Endothelial cell of umbilical vein (primary cell): ENCODE data around the gene CD247. TPM values are rescaled to one million over a fixed set of nuclear protein-coding genes. Genes with fewer than 3 reads are reported as not detected.

ENCODE experiments used
- BruUV-seq: library from RNA; stranded (reverse); fragments of 400-500 nt; replicated peaks from 2 replicates; lab custom pipeline; 2021; lab: Mats Ljungman, UMichigan
- CTCF ChIA-PET: fragments of 300-600, 350-600 bp; sonication (Branson Sonifier 250); formaldehyde crosslinking; loops from one replicate; lab custom pipeline; 2021; ENCODE audit warnings: antibody characterized with exemption, inconsistent platforms; lab: Charles Lee
- POLR2A ChIA-PET: fragments of 300-600, 350-600 bp; sonication (Branson Sonifier 250); formaldehyde crosslinking; loops from one replicate; lab custom pipeline; 2021; ENCODE audit warnings: antibody characterized with exemption, inconsistent platforms; lab: Charles Lee
- DNase-seq: peaks from one replicate; pipeline ENCODE4 v3.0.0-alpha.2; 2011; ENCODE audit warnings: low read depth, low spot score
- FAIRE-seq: peaks from 2 replicates; lab custom pipeline; 2011; peaks lifted over from hg19 to GRCh38; lab: Jason Lieb, UNC
- H2AFZ ChIP-seq: 2 replicates; pipeline ENCODE4 v1.6.0; 2012; ENCODE audit warnings: low read depth, low read length, control low read depth, inconsistent platforms
- H3K27ac ChIP-seq: 2 replicates; pipeline ENCODE4 v1.5.1; 2011; ENCODE audit warnings: low read depth, mild to moderate bottlenecking, control low read depth, low read length, moderate library complexity; ENCODE audit not compliant: insufficient read depth
- H3K27me3 ChIP-seq, 2 experiments: 2 replicates each; pipeline versions ENCODE4 v1.6.0 to v1.6.1; 2011; ENCODE audit warnings: low read length in 2 of 2, mixed read lengths in 1 of 2; ENCODE audit not compliant: control insufficient read depth in 2 of 2, insufficient read depth in 2 of 2
- H3K36me3 ChIP-seq, 2 experiments: 2 replicates in 1 of 2; 3 replicates in 1 of 2; pipeline ENCODE4 v1.5.1; 2011; ENCODE audit warnings: low read length in 2 of 2, mild to moderate bottlenecking in 1 of 2, moderate library complexity in 1 of 2; ENCODE audit not compliant: control insufficient read depth in 2 of 2, insufficient read depth in 2 of 2; ENCODE audit errors: extremely low read depth in 1 of 2
- H3K4me1 ChIP-seq: 3 replicates; pipeline ENCODE4 v1.5.1; 2011; ENCODE audit warnings: mild to moderate bottlenecking, low read length; ENCODE audit not compliant: control insufficient read depth, insufficient read depth; ENCODE audit errors: extremely low read depth
- H3K4me2 ChIP-seq: 2 replicates; pipeline ENCODE4 v1.6.1; 2011; ENCODE audit warnings: low read length, control low read depth, mixed read lengths; ENCODE audit not compliant: insufficient read depth
- H3K4me3 ChIP-seq, 3 experiments: fragments of 200-600 bp in 1 of 3; sonication (generic), shearing (Covaris generic) in 1 of 3; replicated peaks in 1 of 3; 2 replicates each; pipeline ENCODE4 v1.5.1; 2011 to 2016; ENCODE audit warnings: control low read depth in 3 of 3, low read length in 3 of 3, mild to moderate bottlenecking in 2 of 3, inconsistent platforms in 1 of 3, low read depth in 1 of 3, moderate library complexity in 1 of 3; ENCODE audit not compliant: insufficient read depth in 1 of 3
- H3K79me2 ChIP-seq: 2 replicates; pipeline ENCODE4 v1.6.0; 2012; ENCODE audit warnings: low read length, inconsistent platforms; ENCODE audit not compliant: control insufficient read depth, insufficient read depth
- H3K9ac ChIP-seq: replicated peaks from 2 replicates; pipeline ENCODE3; 2011; ENCODE audit warnings: low read length, control low read depth; ENCODE audit not compliant: insufficient read depth; ENCODE audit errors: extremely low read depth
- H3K9me1 ChIP-seq: replicated peaks from 3 replicates; pipeline ENCODE4 v1.6.0; 2011; ENCODE audit warnings: mild to moderate bottlenecking, low read length; ENCODE audit not compliant: control insufficient read depth, insufficient read depth; ENCODE audit errors: extremely low read depth
- H3K9me3 ChIP-seq: replicated peaks from 2 replicates; pipeline ENCODE4 v1.5.1; 2012; ENCODE audit warnings: low read length, inconsistent platforms; ENCODE audit not compliant: control insufficient read depth, insufficient read depth
- H4K20me1 ChIP-seq: replicated peaks from 2 replicates; pipeline ENCODE3; 2011; ENCODE audit warnings: mild to moderate bottlenecking, low read length; ENCODE audit not compliant: control insufficient read depth, insufficient read depth; ENCODE audit errors: extremely low read depth
- EZH2 ChIP-seq: IDR thresholded peaks from 2 replicates; pipeline ENCODE4 v1.6.1; 2012; ENCODE audit warnings: borderline replicate concordance, low read depth, mild to moderate bottlenecking, moderate library complexity, low read length, inconsistent platforms; ENCODE audit not compliant: severe bottlenecking
- FOS ChIP-seq: IDR thresholded peaks from 2 replicates; pipeline ENCODE4 v1.6.1; 2011; ENCODE audit warnings: mild to moderate bottlenecking, low read length, moderate library complexity, borderline replicate concordance; ENCODE audit not compliant: insufficient read depth
- GATA2 ChIP-seq: IDR thresholded peaks from 2 replicates; pipeline ENCODE4 v1.7.0; 2011; ENCODE audit warnings: low read depth, mild to moderate bottlenecking, moderate library complexity, mixed read lengths, low read length; ENCODE audit not compliant: insufficient read length, insufficient read depth
- JUN ChIP-seq: IDR thresholded peaks from 2 replicates; pipeline ENCODE4 v1.6.1; 2011; ENCODE audit warnings: borderline replicate concordance, low read depth; ENCODE audit not compliant: insufficient read length, insufficient read depth
- MYC ChIP-seq: IDR thresholded peaks from one replicate; pipeline ENCODE4 v1.6.1; 2011; ENCODE audit warnings: mild to moderate bottlenecking, low read depth, low read length
- POLR2A ChIP-seq: IDR thresholded peaks from 2 replicates; pipeline ENCODE4 v1.6.1; 2012; ENCODE audit warnings: low read depth, mild to moderate bottlenecking, control low read depth, low read length
- POLR2AphosphoS5 ChIP-seq: IDR thresholded peaks from 2 replicates; pipeline ENCODE4 v1.6.1; 2012; ENCODE audit warnings: low read depth, mild to moderate bottlenecking, control low read depth, low read length, moderate library complexity; ENCODE audit not compliant: insufficient read depth
- dilution Hi-C: fragments of 300-500 bp; cut with MboI; formaldehyde crosslinking; loops from one replicate; pipeline ENCODE4 v1.15.0; 2019; ENCODE audit warnings: low sequenced_read_pairs; ENCODE audit not compliant: extremely low pct_ligation_motif_present
- intact Hi-C: fragments of 100-400 bp; cut with micrococcal nuclease; formaldehyde crosslinking; loops from one replicate; pipeline ENCODE4 v1.10.0; 2022
- polyA plus RNA-seq, 4 experiments: library from polyadenylated mRNA; depleted of rRNA in 3 of 4; stranded (reverse) in 3 of 4; unstranded in 1 of 4; fragments of >200 nt; gene quantifications; 2 replicates each; pipeline versions ENCODE4 v1.2.1 to v1.2.3, GENCODE V29; 2011 to 2012; ENCODE audit warnings: missing spikeins in 1 of 4
- total RNA-seq: library from RNA; stranded (reverse); gene quantifications from 2 replicates; pipeline ENCODE4 v1.2.3, GENCODE V29; 2021
- TF ChIP-seq, protein P1 (sequence below): IDR thresholded peaks from 2 replicates; pipeline ENCODE4 v1.6.1; 2011; ENCODE audit not compliant: insufficient read depth, insufficient read length
- TF ChIP-seq, protein P2 (sequence below), 2 donors: IDR thresholded peaks; 1 replicate in 1 of 2; 2 replicates in 1 of 2; pipeline ENCODE4 v1.5.1; 2011; ENCODE audit warnings: low read length in 2 of 2, mild to moderate bottlenecking in 2 of 2, moderate library complexity in 2 of 2, control low read depth in 1 of 2, inconsistent platforms in 1 of 2, low read depth in 1 of 2; ENCODE audit not compliant: insufficient read depth in 1 of 2; ENCODE audit errors: extremely low read depth in 1 of 2

The CD247 gene
- total and polyA plus RNA-seq, 2 donors (not counting 3 experiments of a cell fraction or from before 2014, with no cell fraction given): not detected

DNA sequence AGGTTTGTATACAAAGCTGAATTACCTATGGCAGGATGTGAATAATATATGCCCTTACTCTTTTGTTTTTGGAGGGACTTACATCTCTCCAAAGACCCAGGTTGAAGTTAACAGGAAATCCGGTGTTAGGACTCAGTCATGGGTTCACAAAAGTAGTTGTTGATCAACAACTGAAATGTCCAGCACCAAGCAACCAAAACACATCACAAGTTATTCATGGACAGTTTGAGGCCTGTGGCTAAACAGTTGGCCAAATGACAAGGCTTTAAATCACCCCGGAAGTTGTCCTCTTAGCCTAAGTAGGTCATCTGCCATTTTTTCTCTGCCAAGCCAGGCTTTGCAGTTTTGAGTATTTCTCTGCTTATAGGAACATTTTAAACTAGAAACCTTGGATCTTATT lies 89.9 kb downstream of the CD247 start:
- Histone ChIP-seq H3K4me2 (no peak overlapping the region), H3K4me1 (no peaks in the 10 kb centered on the region), H2AFZ (no peak overlapping the region), H3K36me3 (no peaks in the 10 kb centered on the region), H3K4me3 (no peak overlapping the region), H4K20me1 (no peaks in the 10 kb centered on the region), H3K9ac (no peak overlapping the region), H3K27me3 (no peaks in the 10 kb centered on the region), H3K27ac (no peak overlapping the region), H3K9me1 (no peaks in the 10 kb centered on the region), H3K9me3 (no peaks in the 10 kb centered on the region), H3K79me2 (no peaks in the 10 kb centered on the region)
- no TSS peak for BruUV-seq
- TF ChIP-seq, protein P1, sequence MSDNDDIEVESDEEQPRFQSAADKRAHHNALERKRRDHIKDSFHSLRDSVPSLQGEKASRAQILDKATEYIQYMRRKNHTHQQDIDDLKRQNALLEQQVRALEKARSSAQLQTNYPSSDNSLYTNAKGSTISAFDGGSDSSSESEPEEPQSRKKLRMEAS: no peak
- TF ChIP-seq FOS (no peak), GATA2 (no peak), POLR2AphosphoS5 (no peak), POLR2A (no peak), JUN (no peak), EZH2 (no peak), MYC (no peak)
- TF ChIP-seq, protein P2, sequence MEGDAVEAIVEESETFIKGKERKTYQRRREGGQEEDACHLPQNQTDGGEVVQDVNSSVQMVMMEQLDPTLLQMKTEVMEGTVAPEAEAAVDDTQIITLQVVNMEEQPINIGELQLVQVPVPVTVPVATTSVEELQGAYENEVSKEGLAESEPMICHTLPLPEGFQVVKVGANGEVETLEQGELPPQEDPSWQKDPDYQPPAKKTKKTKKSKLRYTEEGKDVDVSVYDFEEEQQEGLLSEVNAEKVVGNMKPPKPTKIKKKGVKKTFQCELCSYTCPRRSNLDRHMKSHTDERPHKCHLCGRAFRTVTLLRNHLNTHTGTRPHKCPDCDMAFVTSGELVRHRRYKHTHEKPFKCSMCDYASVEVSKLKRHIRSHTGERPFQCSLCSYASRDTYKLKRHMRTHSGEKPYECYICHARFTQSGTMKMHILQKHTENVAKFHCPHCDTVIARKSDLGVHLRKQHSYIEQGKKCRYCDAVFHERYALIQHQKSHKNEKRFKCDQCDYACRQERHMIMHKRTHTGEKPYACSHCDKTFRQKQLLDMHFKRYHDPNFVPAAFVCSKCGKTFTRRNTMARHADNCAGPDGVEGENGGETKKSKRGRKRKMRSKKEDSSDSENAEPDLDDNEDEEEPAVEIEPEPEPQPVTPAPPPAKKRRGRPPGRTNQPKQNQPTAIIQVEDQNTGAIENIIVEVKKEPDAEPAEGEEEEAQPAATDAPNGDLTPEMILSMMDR (IDR thresholded peaks at IDR 0.05; ENCODE audit: extremely low read depth in 1 of 2, insufficient read depth in 1 of 2, low read depth in 1 of 2, low read length in 2 of 2): no peak
- intact Hi-C loops (no loop called here), dilution Hi-C loops (no loop called here)
- no peak for DNase-seq
- CTCF ChIA-PET: interaction anchor here (1.1 to 1.2 kb wide), 2 partner anchors 21 to 160 kb away, joined by 3 to 4 read pairs; no protein-coding TSS in a partner anchor
- no peak for FAIRE-seq
- POLR2A ChIA-PET: no interaction called here
